Measurements from ENCODE around the gene RBM27.

RBM27 gene

DNA sequence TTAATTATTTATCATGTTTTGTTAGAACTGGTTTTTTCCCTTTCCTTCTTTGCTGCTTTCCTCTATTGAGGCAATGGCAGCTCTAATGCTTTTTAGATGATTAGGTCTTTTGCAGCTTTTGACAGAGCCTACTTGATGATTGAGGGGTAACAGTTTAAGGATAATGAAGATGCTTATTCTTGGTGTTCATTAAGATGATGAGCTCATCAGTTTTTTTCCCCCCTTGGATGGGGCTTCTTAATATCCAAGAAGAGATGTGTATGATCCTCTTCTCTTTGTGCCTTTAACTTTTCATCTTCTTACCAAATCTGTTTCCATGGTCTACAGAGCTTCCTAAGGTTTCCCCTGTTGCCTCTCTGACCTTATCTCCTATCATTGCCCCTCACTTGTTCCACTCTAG, 15.8 kb downstream of the RBM27 start:
- POLR2A ChIA-PET, result no interaction called here
- no peak for DNase-seq (ENCODE audit: low read depth, low spot score)
- TF ChIP-seq, protein P1, sequence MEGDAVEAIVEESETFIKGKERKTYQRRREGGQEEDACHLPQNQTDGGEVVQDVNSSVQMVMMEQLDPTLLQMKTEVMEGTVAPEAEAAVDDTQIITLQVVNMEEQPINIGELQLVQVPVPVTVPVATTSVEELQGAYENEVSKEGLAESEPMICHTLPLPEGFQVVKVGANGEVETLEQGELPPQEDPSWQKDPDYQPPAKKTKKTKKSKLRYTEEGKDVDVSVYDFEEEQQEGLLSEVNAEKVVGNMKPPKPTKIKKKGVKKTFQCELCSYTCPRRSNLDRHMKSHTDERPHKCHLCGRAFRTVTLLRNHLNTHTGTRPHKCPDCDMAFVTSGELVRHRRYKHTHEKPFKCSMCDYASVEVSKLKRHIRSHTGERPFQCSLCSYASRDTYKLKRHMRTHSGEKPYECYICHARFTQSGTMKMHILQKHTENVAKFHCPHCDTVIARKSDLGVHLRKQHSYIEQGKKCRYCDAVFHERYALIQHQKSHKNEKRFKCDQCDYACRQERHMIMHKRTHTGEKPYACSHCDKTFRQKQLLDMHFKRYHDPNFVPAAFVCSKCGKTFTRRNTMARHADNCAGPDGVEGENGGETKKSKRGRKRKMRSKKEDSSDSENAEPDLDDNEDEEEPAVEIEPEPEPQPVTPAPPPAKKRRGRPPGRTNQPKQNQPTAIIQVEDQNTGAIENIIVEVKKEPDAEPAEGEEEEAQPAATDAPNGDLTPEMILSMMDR (IDR thresholded peaks at IDR 0.05; ENCODE audit: insufficient read depth, low read length, missing control alignments), result no peak
- CTCF ChIA-PET, result no interaction called here
- no peak overlapping the region for H3K4me3 ChIP-seq (ENCODE audit: low read depth, low read length)

DNA sequence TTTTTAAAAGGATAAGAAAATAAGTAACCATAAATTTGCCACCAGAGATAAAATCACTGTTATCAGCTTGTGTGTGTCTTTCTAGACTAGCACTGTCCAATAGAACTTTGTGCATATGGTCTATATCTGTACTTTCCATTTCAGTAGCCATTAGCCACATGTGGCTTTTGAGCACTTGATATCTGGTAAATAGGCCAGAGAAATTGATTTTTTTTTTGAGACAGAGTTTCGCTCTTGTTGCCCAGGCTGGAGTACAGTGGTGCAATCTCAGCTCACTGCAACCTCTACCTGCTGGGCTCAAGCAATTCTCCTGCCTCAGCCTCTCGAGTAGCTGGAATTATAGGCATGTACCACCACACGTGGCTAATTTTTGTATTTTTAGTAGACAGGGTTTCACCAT, 17.8 kb downstream of the RBM27 start:
- CTCF ChIA-PET, result interaction anchor here (1.5 to 1.6 kb wide), 2 partner anchors 9 to 13 kb away, joined by 4 to 6 read pairs; no protein-coding TSS in a partner anchor
- TF ChIP-seq, protein P1 (IDR thresholded peaks at IDR 0.05; ENCODE audit: insufficient read depth, low read length, missing control alignments), result no peak
- POLR2A ChIA-PET, result no interaction called here
- no peak overlapping the region for H3K4me3 ChIP-seq (ENCODE audit: low read depth, low read length)
- no peak for DNase-seq (ENCODE audit: low read depth, low spot score)

DNA sequence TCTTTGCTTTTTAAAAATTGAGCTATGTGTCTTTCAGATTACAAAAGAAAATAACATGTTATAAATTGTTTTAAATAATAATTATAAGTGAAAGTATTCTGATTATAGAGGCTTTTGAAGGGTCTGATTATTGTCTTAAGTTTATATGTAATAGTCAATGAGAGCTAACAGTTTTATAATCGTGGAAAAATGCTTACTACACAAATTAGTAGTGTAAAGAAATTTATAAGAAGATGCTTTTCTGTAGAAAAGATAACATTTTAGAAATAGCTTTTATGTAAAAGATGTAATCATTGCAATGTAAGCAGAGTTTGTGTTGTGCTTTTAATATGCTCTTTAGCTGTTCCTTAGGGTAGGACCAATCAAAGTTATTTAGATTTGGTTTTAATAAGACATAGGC, 18.6 kb downstream of the RBM27 start:
- CTCF ChIA-PET, result interaction anchor here (1.5 kb wide), 1 partner anchor 8 kb away, joined by 6 read pairs; no protein-coding TSS in a partner anchor
- POLR2A ChIA-PET, result no interaction called here
- DNase-seq (ENCODE audit: low read depth, low spot score), result no peak
- no peak overlapping the region for H3K4me3 ChIP-seq (ENCODE audit: low read depth, low read length)
- TF ChIP-seq, protein P1 (IDR thresholded peaks at IDR 0.05; ENCODE audit: insufficient read depth, low read length, missing control alignments), result no peak

DNA sequence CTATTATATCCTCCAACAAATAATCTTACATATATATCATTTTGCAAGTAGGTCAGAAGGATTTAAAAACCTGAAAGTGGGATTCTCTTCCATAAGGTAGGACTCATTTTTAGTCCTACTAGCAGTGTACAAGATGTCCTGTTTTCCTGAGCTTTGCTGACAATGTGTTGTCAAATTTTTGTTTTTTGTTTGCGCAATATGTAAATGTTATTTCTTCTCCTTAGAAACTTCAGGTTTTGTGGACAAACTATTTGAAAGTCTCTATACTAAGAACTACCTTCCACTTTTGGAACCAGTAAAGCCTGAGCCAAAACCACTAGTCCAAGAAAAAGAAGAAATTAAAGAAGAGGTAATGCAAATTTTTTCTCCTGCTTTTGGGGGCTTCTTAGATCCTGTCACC, 19.8 kb downstream of the RBM27 start:
- no peak overlapping the region for H3K4me3 ChIP-seq (ENCODE audit: low read depth, low read length)
- DNase-seq (ENCODE audit: low read depth, low spot score), result no peak
- TF ChIP-seq, protein P1 (IDR thresholded peaks at IDR 0.05; ENCODE audit: insufficient read depth, low read length, missing control alignments), result no peak
- CTCF ChIA-PET, result no interaction called here
- POLR2A ChIA-PET, result no interaction called here

DNA sequence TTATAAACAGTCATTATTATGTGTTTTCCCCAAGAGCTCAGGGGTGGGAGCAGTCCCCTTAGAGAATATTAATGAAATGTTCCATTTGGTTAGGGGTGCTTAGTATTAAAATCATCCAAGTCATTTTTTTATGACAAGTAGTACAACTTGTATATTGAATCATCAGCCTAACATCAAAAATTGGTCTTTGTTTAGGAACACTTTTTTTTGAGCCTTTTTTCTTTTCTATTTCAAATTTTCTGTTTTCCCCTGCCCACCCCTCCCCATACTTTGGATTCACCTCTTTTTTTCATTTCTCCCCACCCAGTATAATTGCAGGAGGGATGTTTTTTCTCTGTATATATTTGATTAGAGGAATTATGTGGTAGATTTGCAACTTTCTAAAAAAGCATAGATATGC, 25.8 kb downstream of the RBM27 start:
- CTCF ChIA-PET, result interaction anchor here (1.5 kb wide), 1 partner anchor 22 kb away, joined by 3 read pairs; no protein-coding TSS in a partner anchor
- no peak overlapping the region for H3K4me3 ChIP-seq (ENCODE audit: low read depth, low read length)
- no peak for DNase-seq (ENCODE audit: low read depth, low spot score)
- POLR2A ChIA-PET, result no interaction called here
- TF ChIP-seq, protein P1 (IDR thresholded peaks at IDR 0.05; ENCODE audit: insufficient read depth, low read length, missing control alignments), result no peak

DNA sequence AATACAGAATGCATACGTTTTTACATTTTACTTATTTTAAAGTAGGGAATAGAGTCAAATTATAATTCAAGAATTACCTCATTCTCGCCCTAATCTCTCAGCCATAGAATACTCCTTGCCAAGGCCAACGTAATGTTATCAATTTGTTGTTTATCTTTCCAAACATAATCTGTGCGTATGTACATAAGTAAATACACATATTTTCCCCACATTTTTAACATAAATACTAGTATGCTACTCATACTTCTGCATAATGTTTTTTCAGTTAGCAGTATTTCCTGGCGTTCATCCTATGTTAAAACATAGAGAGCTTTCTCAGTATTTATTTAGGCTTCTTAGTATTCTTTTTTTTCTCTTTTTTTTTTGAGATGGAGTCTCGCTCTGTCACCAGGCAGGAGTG, 28.8 kb downstream of the RBM27 start:
- ChIA-PET POLR2A (no interaction called here), CTCF (interaction anchor here (1.3 kb wide), 1 partner anchor 27 kb away, joined by 3 read pairs; no protein-coding TSS in a partner anchor)
- H3K4me3 ChIP-seq (ENCODE audit: low read depth, low read length), result no peak overlapping the region
- TF ChIP-seq, protein P1 (IDR thresholded peaks at IDR 0.05; ENCODE audit: insufficient read depth, low read length, missing control alignments), result no peak
- no peak for DNase-seq (ENCODE audit: low read depth, low spot score)
